ENCODE measurements around the gene USH2A.

The USH2A gene

DNA sequence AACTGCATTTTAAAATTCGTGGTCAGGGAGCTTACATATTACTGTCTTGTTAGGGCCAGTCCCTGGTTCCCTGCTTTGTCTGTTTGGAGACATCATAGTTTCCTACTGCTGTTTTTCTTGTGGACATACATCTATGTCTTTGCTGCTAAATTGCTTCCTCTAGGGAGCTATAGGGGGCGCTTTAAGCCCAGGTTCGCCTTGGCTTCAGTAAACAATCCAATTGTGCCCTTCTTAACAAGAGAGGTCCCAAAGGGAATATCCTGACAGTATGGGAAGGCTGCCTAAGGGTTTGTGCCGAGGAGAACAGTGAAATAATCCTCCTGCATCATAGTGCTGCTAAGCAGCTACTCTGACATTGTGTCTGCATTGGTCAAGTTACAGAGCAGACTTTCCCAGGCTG lies 112.5 kb downstream of the USH2A start:
- Histone ChIP-seq H3K36me3 (ENCODE audit: control insufficient read depth, insufficient read depth, low read length) (no peaks in the 10 kb centered on the region), H3K27me3 (replicated peaks; ENCODE audit: control insufficient read depth, insufficient read depth, low read length) (no peaks in the 10 kb centered on the region), H3K4me3 (replicated peaks; ENCODE audit: low read depth, low read length) (no peak overlapping the region)
- TF ChIP-seq, protein P1, sequence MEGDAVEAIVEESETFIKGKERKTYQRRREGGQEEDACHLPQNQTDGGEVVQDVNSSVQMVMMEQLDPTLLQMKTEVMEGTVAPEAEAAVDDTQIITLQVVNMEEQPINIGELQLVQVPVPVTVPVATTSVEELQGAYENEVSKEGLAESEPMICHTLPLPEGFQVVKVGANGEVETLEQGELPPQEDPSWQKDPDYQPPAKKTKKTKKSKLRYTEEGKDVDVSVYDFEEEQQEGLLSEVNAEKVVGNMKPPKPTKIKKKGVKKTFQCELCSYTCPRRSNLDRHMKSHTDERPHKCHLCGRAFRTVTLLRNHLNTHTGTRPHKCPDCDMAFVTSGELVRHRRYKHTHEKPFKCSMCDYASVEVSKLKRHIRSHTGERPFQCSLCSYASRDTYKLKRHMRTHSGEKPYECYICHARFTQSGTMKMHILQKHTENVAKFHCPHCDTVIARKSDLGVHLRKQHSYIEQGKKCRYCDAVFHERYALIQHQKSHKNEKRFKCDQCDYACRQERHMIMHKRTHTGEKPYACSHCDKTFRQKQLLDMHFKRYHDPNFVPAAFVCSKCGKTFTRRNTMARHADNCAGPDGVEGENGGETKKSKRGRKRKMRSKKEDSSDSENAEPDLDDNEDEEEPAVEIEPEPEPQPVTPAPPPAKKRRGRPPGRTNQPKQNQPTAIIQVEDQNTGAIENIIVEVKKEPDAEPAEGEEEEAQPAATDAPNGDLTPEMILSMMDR (IDR thresholded peaks at IDR 0.05; ENCODE audit: insufficient read depth, low read length, poor library complexity, severe bottlenecking), result peak; percentile 54
- DNase-seq (ENCODE audit: extremely low read depth, insufficient read length), result no peak

DNA sequence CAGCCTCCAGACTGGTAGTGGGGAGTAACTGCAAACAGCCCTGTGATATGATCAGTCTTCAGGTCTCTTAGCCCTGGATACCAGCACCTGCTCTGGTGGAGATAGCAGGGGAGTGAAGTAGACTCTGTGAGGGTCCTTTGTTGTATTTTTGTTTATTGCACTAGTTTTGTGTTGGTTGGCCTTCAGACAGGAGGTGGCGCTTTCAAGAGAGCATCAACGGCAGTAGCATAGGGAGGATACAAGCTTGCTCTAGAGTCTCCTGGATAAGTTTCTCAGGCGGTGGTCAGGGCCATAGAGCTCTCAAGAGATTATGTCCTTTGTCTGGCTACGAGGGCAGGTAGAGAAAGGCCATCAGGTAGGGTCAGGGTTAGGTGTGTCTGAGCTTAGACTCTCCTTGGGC lies 116.4 kb downstream of the USH2A start:
- H3K4me3 ChIP-seq (replicated peaks; ENCODE audit: low read depth, low read length), result no peak overlapping the region
- no peaks in the 10 kb centered on the region for H3K36me3 ChIP-seq (ENCODE audit: control insufficient read depth, insufficient read depth, low read length)
- no peak for DNase-seq (ENCODE audit: extremely low read depth, insufficient read length)
- no peaks in the 10 kb centered on the region for H3K27me3 ChIP-seq (replicated peaks; ENCODE audit: control insufficient read depth, insufficient read depth, low read length)
- TF ChIP-seq, protein P1 (IDR thresholded peaks at IDR 0.05; ENCODE audit: insufficient read depth, low read length, poor library complexity, severe bottlenecking), result no peak

DNA sequence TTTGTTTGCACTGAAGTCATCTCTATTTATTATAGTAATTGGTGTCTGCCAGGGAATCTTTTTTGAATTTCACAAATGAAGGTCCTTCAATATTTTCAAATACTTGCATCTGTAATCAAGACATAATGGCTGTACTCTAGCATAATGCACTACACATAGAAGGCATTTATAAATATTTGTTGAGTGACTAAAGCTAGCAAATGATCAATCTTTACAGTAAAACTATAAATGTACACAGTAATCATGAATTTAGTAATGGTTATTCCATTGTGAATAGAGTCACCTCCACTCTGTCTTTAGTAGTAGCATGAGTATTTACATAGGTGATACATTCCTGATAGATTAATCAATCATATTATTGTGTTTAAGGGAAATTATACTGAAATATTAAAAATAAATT lies 119.6 kb downstream of the USH2A start:
- no peaks in the 10 kb centered on the region for H3K27me3 ChIP-seq (replicated peaks; ENCODE audit: control insufficient read depth, insufficient read depth, low read length)
- DNase-seq (ENCODE audit: extremely low read depth, insufficient read length), result no peak
- TF ChIP-seq, protein P1 (IDR thresholded peaks at IDR 0.05; ENCODE audit: insufficient read depth, low read length, poor library complexity, severe bottlenecking), result no peak

DNA sequence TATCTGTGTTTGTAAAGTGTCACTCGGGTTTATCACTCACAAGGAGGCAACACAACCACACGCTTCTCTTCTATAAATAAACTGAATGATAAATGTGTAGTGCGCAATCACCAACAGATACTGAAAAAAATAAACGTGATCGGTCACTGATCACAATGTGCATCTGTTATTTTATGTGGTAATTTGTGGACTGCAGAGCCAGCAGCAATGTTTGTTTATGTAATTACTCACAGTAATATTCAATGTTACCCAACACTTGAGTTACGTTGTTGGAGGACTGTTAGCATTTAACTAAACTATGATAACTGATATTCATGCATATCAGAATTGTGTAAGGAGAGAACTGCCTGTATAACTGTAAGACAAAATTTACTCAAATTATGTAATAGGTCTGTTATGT lies 129.6 kb downstream of the USH2A start:
- TF ChIP-seq, protein P1 (IDR thresholded peaks at IDR 0.05; ENCODE audit: insufficient read depth, low read length, poor library complexity, severe bottlenecking), result no peak
- no peaks in the 10 kb centered on the region for H3K27me3 ChIP-seq (replicated peaks; ENCODE audit: control insufficient read depth, insufficient read depth, low read length)
- no peak overlapping the region for H3K4me3 ChIP-seq (replicated peaks; ENCODE audit: low read depth, low read length)
- no peaks in the 10 kb centered on the region for H3K36me3 ChIP-seq (ENCODE audit: control insufficient read depth, insufficient read depth, low read length)
- DNase-seq (ENCODE audit: extremely low read depth, insufficient read length), result no peak

More for the DNA sequence above, 119.6 kb downstream of the USH2A start:
- no peaks in the 10 kb centered on the region for H3K36me3 ChIP-seq (ENCODE audit: control insufficient read depth, insufficient read depth, low read length)
- H3K4me3 ChIP-seq (replicated peaks; ENCODE audit: low read depth, low read length), result no peak overlapping the region

DNA sequence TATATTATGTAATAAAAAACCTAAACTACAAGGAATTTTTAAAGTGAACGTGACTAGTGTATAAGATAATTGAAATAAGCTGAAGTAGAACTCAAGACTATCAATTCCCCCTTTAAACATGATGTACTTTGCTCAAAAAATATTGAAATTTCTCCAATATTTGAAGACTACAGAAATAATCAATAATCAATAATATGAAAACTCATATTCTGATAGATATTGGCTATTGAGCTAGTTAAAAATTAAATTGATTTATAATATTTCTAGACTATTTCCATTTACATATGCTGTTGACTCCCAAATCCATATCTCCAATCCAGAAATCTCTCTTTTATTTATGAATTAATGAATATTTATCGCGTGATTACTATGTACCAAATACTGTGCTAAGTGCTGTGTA lies 133.2 kb downstream of the USH2A start:
- Histone ChIP-seq H3K4me3 (replicated peaks; ENCODE audit: low read depth, low read length) (no peak overlapping the region), H3K27me3 (replicated peaks; ENCODE audit: control insufficient read depth, insufficient read depth, low read length) (no peaks in the 10 kb centered on the region), H3K36me3 (ENCODE audit: control insufficient read depth, insufficient read depth, low read length) (no peaks in the 10 kb centered on the region)
- no peak for DNase-seq (ENCODE audit: extremely low read depth, insufficient read length)
- TF ChIP-seq, protein P1 (IDR thresholded peaks at IDR 0.05; ENCODE audit: insufficient read depth, low read length, poor library complexity, severe bottlenecking), result no peak

DNA sequence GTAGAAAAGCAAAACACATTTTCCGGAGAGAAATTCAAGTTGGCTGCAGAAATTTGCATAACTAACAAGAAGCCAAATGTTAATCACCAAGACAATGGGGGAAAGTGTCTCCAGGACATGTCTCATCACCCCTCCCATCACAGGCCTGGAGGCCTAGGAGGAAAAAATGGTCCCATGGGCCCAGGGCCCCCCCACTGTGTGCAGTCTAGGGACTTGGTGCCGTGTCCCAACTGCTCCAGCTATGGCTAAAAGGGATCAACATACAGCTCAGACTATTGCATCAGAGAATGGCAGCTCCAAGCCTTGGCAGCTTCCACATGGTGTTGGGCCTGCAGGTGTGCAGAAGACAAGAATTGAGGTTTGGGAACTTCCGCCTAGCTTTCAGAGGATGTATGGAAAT lies 138.2 kb downstream of the USH2A start:
- TF ChIP-seq, protein P1 (IDR thresholded peaks at IDR 0.05; ENCODE audit: insufficient read depth, low read length, poor library complexity, severe bottlenecking), result no peak
- DNase-seq (ENCODE audit: extremely low read depth, insufficient read length), result no peak

More for the DNA sequence above, 138.2 kb downstream of the USH2A start:
- Histone ChIP-seq H3K27me3 (replicated peaks; ENCODE audit: control insufficient read depth, insufficient read depth, low read length) (no peaks in the 10 kb centered on the region), H3K36me3 (ENCODE audit: control insufficient read depth, insufficient read depth, low read length) (no peaks in the 10 kb centered on the region), H3K4me3 (replicated peaks; ENCODE audit: low read depth, low read length) (no peak overlapping the region)
